Measurements from ENCODE around the gene SMARCE1. TPM values are rescaled to one million over a fixed set of nuclear protein-coding genes. Genes with fewer than 3 reads are reported as not detected.

SMARCE1 gene
- total RNA-seq, 1 donor from 2014 or later = 140 TPM

DNA sequence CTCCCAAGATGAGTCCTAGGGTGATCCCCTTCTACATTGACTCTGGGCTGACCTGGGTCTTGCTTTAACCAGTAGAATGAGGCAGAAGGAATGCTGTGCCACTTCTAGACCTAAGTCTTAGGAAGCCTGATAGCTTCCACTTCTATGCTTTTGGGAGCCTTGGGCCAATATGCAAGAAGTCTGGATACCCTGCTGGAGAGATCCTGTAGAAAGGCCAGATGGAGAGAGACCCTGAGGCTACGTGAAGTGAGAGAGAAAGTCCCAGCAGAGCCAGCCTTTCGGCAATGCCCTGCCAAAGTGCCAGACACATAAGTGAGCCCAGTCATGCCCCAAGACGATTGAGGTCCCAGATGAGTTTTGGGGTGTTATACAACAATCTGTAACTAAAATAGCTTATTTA lies 15.6 kb upstream of the SMARCE1 start:
- Mint-ChIP-seq H3K4me1 (peaks cover 6% of the 10 kb centered on the region), H3K36me3 (ENCODE audit: low read depth) (no peaks in the 10 kb centered on the region), H3K4me3 (no peak overlapping the region), H3K9me3 (no peaks in the 10 kb centered on the region), H3K27me3 (peaks cover 44% of the 10 kb centered on the region), H3K27ac (no peak overlapping the region)
- TF ChIP-seq, protein P1, sequence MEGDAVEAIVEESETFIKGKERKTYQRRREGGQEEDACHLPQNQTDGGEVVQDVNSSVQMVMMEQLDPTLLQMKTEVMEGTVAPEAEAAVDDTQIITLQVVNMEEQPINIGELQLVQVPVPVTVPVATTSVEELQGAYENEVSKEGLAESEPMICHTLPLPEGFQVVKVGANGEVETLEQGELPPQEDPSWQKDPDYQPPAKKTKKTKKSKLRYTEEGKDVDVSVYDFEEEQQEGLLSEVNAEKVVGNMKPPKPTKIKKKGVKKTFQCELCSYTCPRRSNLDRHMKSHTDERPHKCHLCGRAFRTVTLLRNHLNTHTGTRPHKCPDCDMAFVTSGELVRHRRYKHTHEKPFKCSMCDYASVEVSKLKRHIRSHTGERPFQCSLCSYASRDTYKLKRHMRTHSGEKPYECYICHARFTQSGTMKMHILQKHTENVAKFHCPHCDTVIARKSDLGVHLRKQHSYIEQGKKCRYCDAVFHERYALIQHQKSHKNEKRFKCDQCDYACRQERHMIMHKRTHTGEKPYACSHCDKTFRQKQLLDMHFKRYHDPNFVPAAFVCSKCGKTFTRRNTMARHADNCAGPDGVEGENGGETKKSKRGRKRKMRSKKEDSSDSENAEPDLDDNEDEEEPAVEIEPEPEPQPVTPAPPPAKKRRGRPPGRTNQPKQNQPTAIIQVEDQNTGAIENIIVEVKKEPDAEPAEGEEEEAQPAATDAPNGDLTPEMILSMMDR (IDR thresholded peaks at IDR 0.05) = no peak
- DNase-seq (no peak), ATAC-seq (ENCODE audit: low read depth) (no peak)
- ChIA-PET POLR2A (interaction anchor here (0.6 to 1.4 kb wide), 2 partner anchors 10 to 99 kb away, joined by 3 read pairs; no protein-coding TSS in a partner anchor), CTCF (no interaction called here)
- intact Hi-C loops (cut with micrococcal nuclease) = no loop called here

DNA sequence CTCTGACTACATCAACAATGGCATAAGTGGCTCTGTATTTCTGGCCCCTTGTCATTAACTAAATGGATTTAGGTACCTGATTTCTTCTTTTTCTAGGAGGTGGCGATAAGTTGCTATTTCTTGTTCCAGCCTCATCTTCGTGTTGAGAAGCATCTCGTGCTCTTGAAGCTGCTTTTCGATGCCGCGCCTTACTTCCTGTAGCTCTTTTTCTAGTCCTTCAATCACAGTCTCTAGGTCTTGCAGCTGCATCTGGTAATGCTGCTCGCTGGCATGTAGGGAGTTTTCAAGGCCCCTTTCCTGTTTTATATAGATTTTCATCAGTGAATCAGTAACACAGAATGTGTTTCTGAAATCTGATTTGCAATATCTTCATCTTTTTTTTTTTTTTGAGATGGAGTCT lies 12.3 kb upstream of the SMARCE1 start:
- intact Hi-C loops (cut with micrococcal nuclease) = no loop called here
- no peak overlapping the region for H3K27ac Mint-ChIP-seq
- CTCF ChIA-PET = no interaction called here
- POLR2A ChIA-PET = interaction anchor here (0.6 kb wide), 1 partner anchor 255 kb away, joined by 4 read pairs; no protein-coding TSS in a partner anchor
- H3K36me3 Mint-ChIP-seq (ENCODE audit: low read depth) = no peaks in the 10 kb centered on the region
- no peaks in the 10 kb centered on the region for H3K9me3 Mint-ChIP-seq
- H3K4me3 Mint-ChIP-seq = no peak overlapping the region
- ATAC-seq (ENCODE audit: low read depth) (no peak), DNase-seq (no peak)
- peaks cover 29% of the 10 kb centered on the region for H3K27me3 Mint-ChIP-seq
- H3K4me1 Mint-ChIP-seq = peaks cover 3% of the 10 kb centered on the region
- TF ChIP-seq, protein P1 (IDR thresholded peaks at IDR 0.05) = no peak

DNA sequence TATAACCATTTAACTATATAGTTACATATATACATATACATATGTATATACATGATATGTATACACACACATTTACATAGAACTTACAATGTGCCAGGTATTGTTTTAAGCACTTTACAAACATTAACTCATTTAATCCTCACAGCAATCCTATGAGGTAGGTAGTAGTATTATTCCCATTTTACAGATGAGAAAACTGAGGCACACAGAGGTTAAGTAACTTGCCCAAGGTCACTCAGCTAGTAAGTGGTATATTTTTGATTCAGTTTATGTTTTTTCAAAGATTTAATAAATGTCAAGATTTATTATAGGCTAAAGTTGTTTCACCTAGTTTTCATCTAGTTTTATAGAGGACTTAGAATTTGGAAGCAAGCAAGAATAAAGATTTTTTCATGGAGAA lies 10.8 kb upstream of the SMARCE1 start:
- TF ChIP-seq, protein P1 (IDR thresholded peaks at IDR 0.05) = no peak
- Mint-ChIP-seq H3K27ac (no peak overlapping the region), H3K9me3 (no peaks in the 10 kb centered on the region), H3K27me3 (peaks cover 24% of the 10 kb centered on the region), H3K4me3 (no peak overlapping the region), H3K36me3 (ENCODE audit: low read depth) (no peaks in the 10 kb centered on the region), H3K4me1 (no peaks in the 10 kb centered on the region)
- intact Hi-C loops (cut with micrococcal nuclease) = no loop called here
- DNase-seq (no peak), ATAC-seq (ENCODE audit: low read depth) (no peak)
- ChIA-PET CTCF (no interaction called here), POLR2A (no interaction called here)

DNA sequence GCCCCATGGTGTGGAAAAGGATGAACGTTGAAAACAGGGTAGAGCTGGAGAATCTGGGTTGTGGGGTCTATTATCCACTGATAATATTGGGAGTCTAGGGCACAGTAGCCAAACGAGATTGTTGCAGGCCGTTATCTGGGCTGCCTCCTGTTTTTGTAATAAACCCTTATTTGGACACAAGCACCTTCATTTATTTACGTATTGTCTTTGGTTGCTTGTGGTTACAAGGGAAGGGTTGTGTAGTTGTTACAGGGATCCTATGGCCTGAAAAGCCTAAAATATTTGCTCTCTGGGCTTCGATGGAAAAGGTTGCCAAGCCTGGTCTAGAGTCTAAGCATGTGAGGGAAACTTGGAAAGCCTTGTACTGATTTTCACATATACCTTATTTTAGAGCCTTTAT lies 4.3 kb upstream of the SMARCE1 start:
- no peak for DNase-seq
- H3K4me3 Mint-ChIP-seq = no peak overlapping the region
- ChIA-PET CTCF (no interaction called here), POLR2A (no interaction called here)
- no peaks in the 10 kb centered on the region for H3K9me3 Mint-ChIP-seq
- no peak for ATAC-seq (ENCODE audit: low read depth)
- no peak overlapping the region for H3K27ac Mint-ChIP-seq
- intact Hi-C loops (cut with micrococcal nuclease) = no loop called here
- peaks cover 13% of the 10 kb centered on the region for H3K36me3 Mint-ChIP-seq (ENCODE audit: low read depth)
- TF ChIP-seq, protein P1 (IDR thresholded peaks at IDR 0.05) = no peak
- H3K4me1 Mint-ChIP-seq = peaks cover 17% of the 10 kb centered on the region
- H3K27me3 Mint-ChIP-seq = no peaks in the 10 kb centered on the region

DNA sequence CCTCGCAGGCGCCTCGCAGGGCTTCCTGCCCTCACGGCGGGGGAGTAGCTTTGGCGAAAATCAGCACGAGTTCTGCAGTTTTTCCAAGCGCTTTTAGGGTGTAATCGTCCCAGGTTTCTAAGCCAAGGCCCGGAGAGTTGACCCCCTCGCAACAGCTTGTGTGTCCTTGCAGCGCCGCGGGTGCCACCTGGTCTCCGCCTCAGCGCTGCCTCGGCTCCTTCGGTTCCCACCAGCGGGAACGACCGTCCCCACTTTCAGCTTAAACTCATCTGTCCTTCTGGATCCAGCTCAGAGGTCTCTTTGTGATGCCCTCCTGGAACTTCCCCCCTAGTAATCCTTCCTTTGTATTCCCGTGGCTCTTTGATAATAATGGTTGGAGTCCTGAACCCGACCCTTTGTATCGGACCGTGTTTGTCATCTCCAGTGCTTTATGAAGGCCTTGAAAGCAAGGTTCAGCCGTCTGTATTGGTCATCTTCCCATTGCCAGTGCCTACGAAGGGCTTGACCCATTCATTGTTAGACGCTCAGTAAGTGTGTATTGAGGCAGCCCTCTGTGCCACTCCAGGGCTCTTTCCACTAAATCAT lies 858 bp upstream of the SMARCE1 start:
- ChIA-PET CTCF (interaction anchor here (1.0 to 2.2 kb wide), 3 partner anchors 33 to 144 kb away, joined by 3 to 7 read pairs (median 5); no protein-coding TSS in a partner anchor), POLR2A (interaction anchor here (0.6 to 5.8 kb wide), 13 partner anchors 15 to 1041 kb away, joined by 4 to 85 read pairs (median 10); partner anchors contain the start of genes CCR7 and EIF1)
- no peak for ATAC-seq (ENCODE audit: low read depth)
- Mint-ChIP-seq H3K9me3 (no peaks in the 10 kb centered on the region), H3K27ac (peak overlapping the region; percentile 99), H3K36me3 (ENCODE audit: low read depth) (peaks cover 34% of the 10 kb centered on the region), H3K4me3 (peak overlapping the region; percentile 98), H3K4me1 (peaks cover 43% of the 10 kb centered on the region), H3K27me3 (no peaks in the 10 kb centered on the region)
- intact Hi-C loops (cut with micrococcal nuclease) = loop anchor here (1.0 to 5.0 kb wide), 3 partner anchors 80 to 171 kb away; no protein-coding TSS in a partner anchor
- DNase-seq = no peak
- TF ChIP-seq, protein P1 (IDR thresholded peaks at IDR 0.05) = no peak
